Stimulated activated CD8-positive, alpha-beta memory T cell treated with anti-CD3 and anti-CD28 coated beads, Interleukin-2, amount 100 ng/mL, for 1 hour (primary cell): ENCODE measurements around the gene PLSCR1.

ENCODE experiments used
- DNase-seq, 2 donors: peaks; one replicate each; pipeline ENCODE4 v3.0.0-alpha.2; 2020; ENCODE audit warnings: low read depth in 2 of 2

The PLSCR1 gene, protein sequence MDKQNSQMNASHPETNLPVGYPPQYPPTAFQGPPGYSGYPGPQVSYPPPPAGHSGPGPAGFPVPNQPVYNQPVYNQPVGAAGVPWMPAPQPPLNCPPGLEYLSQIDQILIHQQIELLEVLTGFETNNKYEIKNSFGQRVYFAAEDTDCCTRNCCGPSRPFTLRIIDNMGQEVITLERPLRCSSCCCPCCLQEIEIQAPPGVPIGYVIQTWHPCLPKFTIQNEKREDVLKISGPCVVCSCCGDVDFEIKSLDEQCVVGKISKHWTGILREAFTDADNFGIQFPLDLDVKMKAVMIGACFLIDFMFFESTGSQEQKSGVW

DNA sequence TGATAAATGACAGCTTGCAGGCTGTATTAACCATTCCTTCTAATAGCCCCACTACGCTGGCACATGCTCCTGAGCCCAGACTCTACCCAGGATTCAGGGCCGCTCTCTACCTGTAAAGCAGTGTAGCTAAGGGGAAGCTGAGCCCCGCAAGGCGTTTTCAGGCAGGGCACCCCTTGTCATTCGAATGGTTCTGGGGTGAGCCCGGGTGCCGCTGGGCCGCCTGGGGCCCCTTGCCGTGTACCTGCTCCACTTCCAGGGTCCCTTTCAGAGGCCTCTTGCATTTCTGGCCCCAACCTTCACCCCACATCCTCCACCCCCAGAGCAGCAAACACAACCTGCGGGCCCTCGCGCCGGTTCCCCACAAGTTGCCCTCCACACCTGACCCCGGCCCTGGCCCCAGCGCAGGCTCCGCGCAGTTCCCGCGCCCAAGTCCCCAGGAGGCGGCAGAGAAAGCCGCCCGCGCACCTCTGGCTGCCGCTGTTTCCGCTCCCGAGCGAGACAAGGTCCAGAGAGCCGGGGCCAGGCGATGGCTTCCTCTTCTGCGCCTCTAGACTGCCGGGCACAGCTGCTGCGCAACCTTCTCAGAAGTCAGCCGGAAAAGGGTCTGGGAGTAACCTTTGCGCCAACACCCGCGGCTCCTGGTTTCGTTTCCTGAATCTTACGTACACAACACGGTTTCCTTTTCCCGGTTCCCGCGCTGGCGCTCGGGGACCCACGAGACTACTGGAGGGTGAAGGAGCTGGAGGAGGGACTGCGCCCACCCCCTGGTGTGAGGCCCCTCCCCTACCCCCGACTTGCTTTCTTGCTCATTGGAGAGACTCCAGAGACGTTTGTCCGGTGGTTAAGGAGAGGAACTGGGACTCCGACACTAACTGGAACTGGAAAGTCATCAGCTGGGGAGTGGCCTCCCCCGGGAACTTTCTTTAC, at the start of gene PLSCR1:
PLSCR1 (minus strand) TSS at position 606 of the 927 bp plus-strand sequence. CDS start 8,055 bp downstream, outside the sequence.
- peak; percentile 42 to 67 for DNase-seq

GRCh38 chr3:146593776-146594175, 49.4 kb upstream of the PLSCR1 start:
- DNase-seq, result no peak

DNA sequence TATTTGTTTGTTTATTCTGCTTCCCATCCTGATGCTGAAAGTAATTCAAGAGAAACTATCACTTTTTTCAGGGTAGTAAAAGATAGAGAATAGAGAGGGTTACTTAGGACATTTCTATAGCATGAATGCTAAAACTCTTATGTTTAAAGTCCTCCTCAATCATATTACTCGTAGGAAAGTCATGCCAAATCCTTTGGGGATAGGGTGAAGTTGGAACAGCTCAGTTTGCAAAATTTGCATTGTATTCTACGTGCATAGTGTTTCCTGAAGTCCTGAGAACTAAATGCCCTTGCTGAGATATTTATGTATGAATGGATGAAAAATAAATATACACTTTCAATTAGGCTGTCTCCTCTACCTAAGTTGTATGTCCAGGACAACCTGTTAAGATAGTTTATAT, 46.1 kb upstream of the PLSCR1 start:
- no peak for DNase-seq

GRCh38 chr3:146589899-146590508, 45.6 kb upstream of the PLSCR1 start:
- no peak for DNase-seq

- DNase-seq, result no peak
Observed at GRCh38 chr3:146585156-146585555, 40.7 kb upstream of the PLSCR1 start.

DNA sequence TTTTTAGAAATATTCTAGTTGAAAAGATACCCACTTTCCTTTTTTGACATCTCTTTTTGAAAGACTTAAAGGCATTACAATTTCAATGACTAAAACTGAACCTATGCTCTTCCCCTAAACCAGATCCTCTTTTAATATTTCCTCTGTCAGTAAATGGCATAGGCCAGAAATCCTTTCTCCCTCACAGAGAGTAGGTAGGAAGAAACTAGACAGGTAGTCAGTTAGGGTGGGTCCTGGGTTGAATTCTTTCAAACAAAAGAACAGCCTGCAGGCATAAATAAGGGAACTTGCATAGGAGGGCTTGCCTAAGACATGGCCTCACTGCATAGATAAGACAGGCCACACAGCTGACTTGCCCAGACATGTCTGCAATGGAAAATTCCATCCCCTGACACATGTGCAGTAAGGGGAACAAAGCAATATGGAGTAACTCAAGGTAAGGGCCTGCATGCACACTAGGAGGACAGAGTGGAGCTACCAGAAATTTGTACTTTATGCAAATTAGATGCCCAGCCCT, 37.6 kb upstream of the PLSCR1 start:
- no peak for DNase-seq

GRCh38 chr3:146581080-146581601, 36.7 kb upstream of the PLSCR1 start:
- no peak for DNase-seq

- DNase-seq, result no peak
Observed at GRCh38 chr3:146577662-146578061, 33.3 kb upstream of the PLSCR1 start.

DNA sequence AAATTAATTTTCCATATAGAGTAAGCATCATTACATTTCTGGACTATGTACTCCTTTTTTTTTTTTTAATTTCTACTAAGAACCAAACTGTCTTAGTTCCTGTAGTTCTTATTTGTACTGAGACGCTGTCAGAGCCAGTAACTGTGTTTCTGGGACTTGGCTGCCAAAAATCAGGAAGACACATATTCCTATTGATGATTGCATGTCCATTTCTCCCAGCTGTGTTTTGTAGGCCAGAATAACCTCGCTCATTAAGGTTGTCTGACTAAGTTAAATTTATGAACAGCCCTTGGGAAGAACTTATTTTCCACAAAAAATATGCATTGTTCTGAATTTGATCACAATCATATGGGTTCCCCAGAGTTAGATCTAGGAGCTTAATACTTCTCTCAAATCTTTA, 31.2 kb upstream of the PLSCR1 start:
- no peak for DNase-seq

DNA sequence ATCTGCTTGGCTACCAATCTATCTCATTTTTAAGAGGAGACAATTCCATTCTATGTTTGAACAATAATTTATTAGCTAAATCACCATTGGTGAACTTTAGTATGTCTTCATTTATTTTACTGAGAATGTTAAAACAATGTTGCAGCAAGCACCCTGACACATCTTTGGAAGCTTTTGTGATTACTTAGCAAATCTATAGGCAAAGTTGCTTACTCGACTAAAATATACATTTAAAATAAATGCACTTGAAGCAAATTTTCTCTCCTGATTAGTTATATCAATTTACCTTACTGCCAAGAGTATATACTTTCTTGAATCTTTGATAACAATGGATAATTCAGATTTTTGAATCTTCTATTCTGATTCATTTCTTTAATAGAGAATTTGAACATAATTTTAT, 29.8 kb upstream of the PLSCR1 start:
- no peak for DNase-seq

DNA sequence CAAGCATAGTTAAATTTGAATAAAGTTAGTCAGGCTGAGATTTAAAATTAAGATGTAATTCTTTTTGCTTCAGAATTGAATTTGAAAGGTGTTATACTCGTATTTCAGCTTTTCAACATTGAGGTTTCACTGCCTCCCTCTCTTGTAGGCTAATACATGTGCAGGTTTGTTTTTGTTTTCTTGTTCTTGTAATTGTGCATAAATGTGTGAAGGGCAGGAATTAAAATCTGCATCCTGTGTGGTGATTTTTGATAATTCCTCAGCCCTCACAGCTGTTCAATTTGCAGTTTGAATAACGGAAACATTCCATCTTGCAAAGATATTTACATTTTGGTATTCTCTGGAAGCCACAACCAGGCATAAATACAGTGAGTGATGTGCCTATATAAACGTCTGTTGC, 24.9 kb upstream of the PLSCR1 start:
- no peak for DNase-seq

DNA sequence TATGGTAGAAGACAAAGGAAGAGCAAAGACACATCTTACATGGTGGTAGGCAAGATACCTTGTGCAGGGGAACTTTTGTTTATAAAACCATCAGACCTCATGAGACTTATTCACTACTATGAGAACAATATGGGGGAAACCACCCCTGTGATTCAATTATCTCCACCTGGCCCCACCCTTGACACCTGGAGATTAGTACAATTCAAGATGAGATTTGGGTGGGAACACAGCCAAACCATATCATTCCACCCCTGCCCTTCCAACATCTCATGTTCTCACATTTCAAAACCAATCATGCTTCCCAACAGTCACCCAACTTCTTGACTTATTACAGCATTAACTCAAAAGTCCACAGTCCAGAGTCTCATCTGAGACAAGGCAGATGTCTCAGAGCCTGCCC, 21.7 kb upstream of the PLSCR1 start:
- no peak for DNase-seq

GRCh38 chr3:146561879-146562278, 17.5 kb upstream of the PLSCR1 start:
- no peak for DNase-seq

- no peak for DNase-seq
Observed at GRCh38 chr3:146561463-146561862, 17.1 kb upstream of the PLSCR1 start.

DNA sequence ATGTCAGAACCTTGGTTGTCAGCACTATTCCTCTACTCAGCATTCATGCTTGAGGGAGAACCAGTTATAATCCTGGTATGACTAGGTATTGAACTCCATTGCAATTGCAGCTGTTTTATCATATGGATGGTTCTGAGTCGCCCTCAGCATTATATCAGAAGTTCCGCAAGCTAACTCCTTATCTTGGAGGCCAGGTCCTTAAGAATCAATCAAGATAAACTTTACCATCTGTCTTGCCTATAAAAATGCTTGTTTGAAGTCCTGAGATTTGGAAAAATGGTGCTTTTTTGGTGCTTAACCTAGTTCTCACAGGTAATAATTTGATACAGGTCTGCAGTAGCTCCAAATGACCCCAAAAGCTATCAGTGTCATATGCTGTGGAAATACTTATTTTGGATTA, 16.3 kb upstream of the PLSCR1 start:
- DNase-seq, result no peak

DNA sequence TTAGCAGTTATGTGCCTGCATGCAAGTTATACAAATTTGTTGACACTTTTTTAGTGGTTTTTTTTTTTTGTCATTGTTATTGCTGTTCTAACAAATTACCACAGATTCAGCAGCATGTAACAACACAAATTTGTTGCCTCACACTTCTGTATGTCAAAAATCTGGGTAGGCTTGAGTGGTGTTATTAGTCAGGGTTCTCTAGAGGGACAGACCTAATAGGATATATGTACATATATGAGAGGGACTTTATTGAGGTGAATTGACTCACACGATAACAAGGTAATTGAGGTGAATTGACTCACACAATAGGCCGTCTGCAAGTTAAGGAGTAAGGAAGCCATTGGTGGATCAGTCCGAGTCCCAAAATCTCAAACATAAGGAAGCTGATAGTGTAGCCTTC, 15.0 kb upstream of the PLSCR1 start:
- no peak for DNase-seq

GRCh38 chr3:146558781-146559180, 14.4 kb upstream of the PLSCR1 start:
- no peak for DNase-seq

GRCh38 chr3:146557745-146558144, 13.3 kb upstream of the PLSCR1 start:
- DNase-seq, result no peak

DNA sequence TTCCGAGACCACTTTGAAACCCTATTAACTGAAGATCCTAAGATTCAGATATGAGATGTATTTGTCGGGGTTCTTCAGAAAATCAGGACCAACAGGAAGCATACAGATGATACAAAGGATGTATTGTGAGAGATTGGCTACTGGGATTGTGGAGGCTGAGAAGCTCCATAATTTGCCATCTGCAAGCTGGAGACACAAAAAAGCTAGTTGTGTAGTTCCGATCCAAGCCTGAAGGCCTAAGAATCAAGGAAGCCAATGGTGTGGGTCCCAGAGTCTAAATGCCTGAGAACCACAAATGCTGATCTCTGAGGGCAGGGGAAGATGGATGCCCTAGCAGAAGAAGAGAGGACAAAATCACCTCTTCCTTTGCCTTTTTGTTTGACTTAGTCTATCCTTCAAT, 10.9 kb upstream of the PLSCR1 start:
- DNase-seq, result no peak

DNA sequence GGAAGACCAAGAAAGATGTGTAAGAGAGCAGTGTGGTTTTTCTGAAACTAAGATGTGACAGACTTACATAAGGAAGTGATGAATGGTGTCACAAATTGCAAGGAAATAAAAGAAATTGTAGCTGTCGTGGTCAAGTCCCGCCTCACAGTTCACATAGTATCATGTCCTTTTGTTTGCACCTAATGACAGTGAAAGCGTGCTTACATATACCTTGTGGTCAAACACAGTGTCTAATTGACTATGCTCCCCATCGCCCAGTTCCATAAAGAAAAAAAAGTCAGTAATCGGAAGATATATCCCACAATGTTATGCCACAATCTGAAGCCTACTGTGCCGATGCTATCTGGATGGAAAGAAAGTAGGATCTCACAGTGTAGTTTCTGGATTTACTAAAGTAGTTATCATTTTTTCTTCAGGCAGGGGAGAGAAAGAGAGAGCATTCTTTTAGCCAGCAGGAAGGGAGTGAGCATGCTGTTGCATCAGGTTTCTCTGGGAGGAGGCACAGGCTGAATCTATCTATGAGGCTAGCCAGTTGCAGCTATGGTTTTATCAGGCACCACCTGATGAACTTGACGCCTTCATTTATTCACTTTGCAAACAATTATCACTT, 9.8 kb upstream of the PLSCR1 start:
- DNase-seq, result no peak

DNA sequence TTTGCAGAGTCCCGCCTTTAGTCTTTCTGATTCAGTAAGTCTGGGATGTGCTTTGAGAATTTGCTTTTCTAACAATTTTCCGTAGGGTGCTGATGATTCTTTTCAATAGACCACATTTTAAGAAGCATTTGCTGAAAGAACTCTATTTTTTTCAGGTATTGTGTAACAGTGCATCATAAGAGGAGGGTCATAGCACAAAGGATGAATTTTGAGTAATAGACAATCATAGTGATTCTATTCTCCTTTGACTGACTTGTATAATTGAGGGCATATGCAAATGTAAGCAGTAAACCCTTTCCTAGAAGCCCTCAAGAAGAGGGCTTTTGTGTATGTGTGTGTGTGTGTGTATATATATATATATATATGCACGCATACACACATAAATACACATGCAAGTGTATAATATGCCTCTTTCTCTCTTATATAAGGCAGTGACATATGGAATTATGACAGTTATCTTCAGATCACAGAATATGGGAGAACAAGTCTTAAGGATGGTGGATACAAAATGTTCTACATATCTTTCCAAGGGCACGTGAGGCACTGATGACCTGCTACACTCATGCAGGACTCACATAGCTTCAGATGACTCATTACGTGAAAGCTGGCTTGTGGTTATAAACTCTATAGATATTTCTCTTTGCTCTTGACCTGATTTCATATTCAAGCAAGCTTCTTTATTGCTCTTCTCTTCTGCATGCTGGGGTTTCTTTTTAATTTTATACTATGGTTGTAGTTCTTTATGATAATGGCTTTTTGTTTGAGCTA, 6.5 kb upstream of the PLSCR1 start:
- DNase-seq, result no peak
